ENCODE measurements around the gene DGKI. TPM values are rescaled to one million over a fixed set of nuclear protein-coding genes. Genes with fewer than 3 reads are reported as not detected.
"Not testable (repeated sequence)": the region's sequence is repeated elsewhere in the genome, so short reads cannot be mapped to it uniquely, and the experiment has no call there.

The DGKI gene
- polyA plus RNA-seq, 2 of the 4 experiments (the other 2 are of a cell fraction), result 0.05 to 0.08 TPM

DNA sequence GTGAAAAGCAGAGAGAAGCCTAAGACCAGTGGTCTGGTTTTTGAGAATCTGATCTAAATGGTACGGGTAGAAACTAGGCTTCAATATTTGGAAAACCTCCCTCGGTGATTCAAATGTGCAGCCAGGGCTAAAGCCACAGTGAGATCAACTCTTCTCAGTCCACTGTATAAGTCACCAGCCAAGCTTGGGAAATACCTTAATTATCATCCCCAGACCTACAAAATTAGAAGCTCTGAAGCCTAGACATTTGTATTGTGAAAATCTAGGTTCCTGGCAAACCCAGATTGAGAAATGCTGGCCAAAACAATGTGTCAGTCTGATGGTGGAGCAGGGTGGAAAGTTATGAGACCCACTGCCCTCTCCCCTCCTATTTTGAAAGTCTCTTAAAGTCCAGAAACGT is 131.7 kb downstream of the DGKI start (continued):
- no peak for TF ChIP-seq POLR2A (IDR thresholded peaks at IDR 0.05; ENCODE audit: low read length)
- TF ChIP-seq, protein P1, sequence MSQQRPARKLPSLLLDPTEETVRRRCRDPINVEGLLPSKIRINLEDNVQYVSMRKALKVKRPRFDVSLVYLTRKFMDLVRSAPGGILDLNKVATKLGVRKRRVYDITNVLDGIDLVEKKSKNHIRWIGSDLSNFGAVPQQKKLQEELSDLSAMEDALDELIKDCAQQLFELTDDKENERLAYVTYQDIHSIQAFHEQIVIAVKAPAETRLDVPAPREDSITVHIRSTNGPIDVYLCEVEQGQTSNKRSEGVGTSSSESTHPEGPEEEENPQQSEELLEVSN (IDR thresholded peaks at IDR 0.05; ENCODE audit: borderline replicate concordance, low read depth), result no peak

DNA sequence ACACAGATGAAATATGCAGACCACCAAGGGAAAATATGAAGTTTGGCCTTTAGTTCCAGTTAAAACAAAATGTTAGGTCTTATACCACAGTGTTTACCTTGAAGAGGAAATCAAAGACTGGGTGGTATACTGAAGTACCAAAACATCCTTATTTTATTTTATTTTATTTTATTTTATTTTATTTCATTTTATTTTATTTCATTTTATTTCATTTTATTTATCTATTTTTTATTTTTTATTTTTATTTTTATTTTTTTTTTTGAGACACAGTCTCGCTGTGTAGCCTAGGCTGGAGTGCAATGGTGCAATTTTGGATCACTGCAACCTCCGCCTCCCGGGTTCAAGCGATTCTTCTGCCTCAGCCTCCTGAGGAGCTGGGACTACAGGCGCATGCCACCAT is 140.4 kb downstream of the DGKI start:
- H3K4me3 ChIP-seq; POLR2A ChIA-PET; ATAC-seq; DNase-seq (ENCODE audit: low read depth in 1 of 2, low spot score in 1 of 2); H3K4me2 ChIP-seq; H3K9me3 ChIP-seq; H3K4me1 ChIP-seq; H3K27ac ChIP-seq; CTCF ChIA-PET; FAIRE-seq: not testable (repeated sequence)
- WGBS (ENCODE audit: missing lambda C conversion rate), result 56% methylated on average over 5 of the region's 5 CpGs

DNA sequence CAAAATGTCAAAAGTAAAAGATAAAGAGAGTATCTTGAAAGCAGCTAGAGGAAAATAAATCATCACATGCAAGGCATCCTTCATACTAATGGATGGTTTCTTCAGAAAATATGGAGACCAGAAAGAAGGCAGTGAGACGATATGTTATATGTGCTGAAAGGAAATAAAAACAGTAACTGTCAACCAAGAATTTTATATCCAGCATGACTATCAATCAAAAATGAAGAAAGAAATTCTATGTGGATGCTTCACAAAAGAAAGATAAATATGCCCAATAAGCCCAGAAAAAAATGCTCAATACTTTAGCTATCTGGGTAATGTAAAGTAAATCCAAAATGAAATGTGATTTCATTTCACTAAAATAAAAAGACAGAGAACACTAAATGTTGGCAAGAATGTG is 142.1 kb downstream of the DGKI start:
- ATAC-seq, result no peak
- CTCF ChIA-PET, result no interaction called here
- WGBS (ENCODE audit: missing lambda C conversion rate), result 68% methylated on average over 1 of the region's 1 CpG
- POLR2A ChIA-PET, result no interaction called here
- Histone ChIP-seq H3K4me3 (no peak overlapping the region), H3K4me1 (no peaks in the 10 kb centered on the region), H3K27ac (no peak overlapping the region), H3K9me3 (no peaks in the 10 kb centered on the region), H3K4me2 (no peak overlapping the region)
- no peak for FAIRE-seq
- no peak for DNase-seq (ENCODE audit: low read depth in 1 of 2, low spot score in 1 of 2)
- no peak for TF ChIP-seq MAZ (IDR thresholded peaks at IDR 0.05; ENCODE audit: borderline replicate concordance, low read depth, low read length)
- TF ChIP-seq, protein P1 (IDR thresholded peaks at IDR 0.05; ENCODE audit: borderline replicate concordance, low read depth), result no peak
- TF ChIP-seq TP53 (CRISPR knock-in tag; IDR thresholded peaks at IDR 0.05), result no peak
- TF ChIP-seq POLR2AphosphoS2 (conservative IDR thresholded peaks at IDR 0.05; ENCODE audit: low read length), result no peak
- no peak for TF ChIP-seq RARB (CRISPR knock-in tag; IDR thresholded peaks at IDR 0.05)
- TF ChIP-seq, protein P2, sequence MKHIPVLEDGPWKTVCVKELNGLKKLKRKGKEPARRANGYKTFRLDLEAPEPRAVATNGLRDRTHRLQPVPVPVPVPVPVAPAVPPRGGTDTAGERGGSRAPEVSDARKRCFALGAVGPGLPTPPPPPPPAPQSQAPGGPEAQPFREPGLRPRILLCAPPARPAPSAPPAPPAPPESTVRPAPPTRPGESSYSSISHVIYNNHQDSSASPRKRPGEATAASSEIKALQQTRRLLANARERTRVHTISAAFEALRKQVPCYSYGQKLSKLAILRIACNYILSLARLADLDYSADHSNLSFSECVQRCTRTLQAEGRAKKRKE (CRISPR knock-in tag; IDR thresholded peaks at IDR 0.05; ENCODE audit: low read depth), result no peak
- TF ChIP-seq EHMT2 (IDR thresholded peaks at IDR 0.05; ENCODE audit: low read depth), result no peak
- no peak for TF ChIP-seq CBX2 (IDR thresholded peaks at IDR 0.05; ENCODE audit: borderline replicate concordance, low read depth)
- no peak for TF ChIP-seq SMC3 (IDR thresholded peaks at IDR 0.05)
- TF ChIP-seq ZSCAN20 (CRISPR knock-in tag; IDR thresholded peaks at IDR 0.05), result no peak
- TF ChIP-seq MAFK (IDR thresholded peaks at IDR 0.05; ENCODE audit: partially characterized antibody), result no peak
- TF ChIP-seq FOSL2 (IDR thresholded peaks at IDR 0.05), result no peak
- no peak for TF ChIP-seq FOSL2 (CRISPR knock-in tag; IDR thresholded peaks at IDR 0.05)
- TF ChIP-seq SREBF2 (IDR thresholded peaks at IDR 0.05), result no peak
- TF ChIP-seq RAD21 (conservative IDR thresholded peaks at IDR 0.05 in 1 of 2, IDR thresholded peaks at IDR 0.05 in 1 of 2), result no peak
- TF ChIP-seq TFCP2L1 (CRISPR knock-in tag; IDR thresholded peaks at IDR 0.05), result no peak

DNA sequence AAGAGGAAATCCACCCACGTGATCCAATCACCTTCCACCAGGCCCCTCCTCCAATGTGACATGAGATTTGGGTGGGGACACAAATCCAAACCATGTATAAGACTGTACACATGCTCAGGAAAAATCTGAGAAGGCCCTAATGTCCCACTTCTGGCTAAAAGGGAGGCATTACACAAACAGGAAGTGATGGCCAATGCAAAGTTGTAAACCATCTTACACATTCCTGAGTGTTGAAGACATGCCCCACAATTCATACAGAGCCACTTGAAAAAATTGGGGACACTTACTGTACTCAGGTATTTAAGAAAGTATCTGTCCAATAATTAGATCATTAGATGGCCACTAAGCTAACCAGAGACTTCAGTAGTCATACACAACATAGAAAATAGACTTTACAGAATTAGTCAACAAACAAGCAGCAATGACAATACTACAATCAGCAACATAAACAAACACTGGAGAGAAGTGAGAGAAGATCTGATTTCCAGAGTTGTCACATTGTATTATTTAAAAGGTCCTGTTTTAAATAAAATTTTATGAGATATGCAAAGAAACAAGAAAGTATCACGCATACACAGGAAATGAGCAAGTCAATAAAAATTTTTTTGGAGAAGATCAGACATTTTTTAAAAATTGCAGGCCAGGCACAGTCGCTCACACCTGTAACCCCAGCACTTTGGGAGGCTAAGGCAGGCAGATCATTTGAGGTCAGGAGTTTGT is 143.3 kb downstream of the DGKI start:
- Histone ChIP-seq H3K4me2 (no peak overlapping the region), H3K4me1 (no peaks in the 10 kb centered on the region), H3K9me3 (no peaks in the 10 kb centered on the region), H3K4me3 (no peak overlapping the region), H3K27ac (no peak overlapping the region)
- ChIA-PET CTCF (no interaction called here), POLR2A (no interaction called here)
- no peak for DNase-seq (ENCODE audit: low read depth in 1 of 2, low spot score in 1 of 2)
- no peak for FAIRE-seq
- WGBS (ENCODE audit: missing lambda C conversion rate), result 19% methylated on average over 3 of the region's 3 CpGs
- ATAC-seq, result no peak
- TF ChIP-seq HOXB5 (CRISPR knock-in tag; IDR thresholded peaks at IDR 0.05) (no peak), BHLHE40 (IDR thresholded peaks at IDR 0.05; ENCODE audit: low read depth, low read length) (no peak), PHF8 (IDR thresholded peaks at IDR 0.05; ENCODE audit: borderline replicate concordance, low read depth) (no peak), SREBF2 (IDR thresholded peaks at IDR 0.05) (no peak), SMC3 (IDR thresholded peaks at IDR 0.05) (no peak), RNF2 (IDR thresholded peaks at IDR 0.05; ENCODE audit: borderline replicate concordance, low read depth) (no peak), MAFK (IDR thresholded peaks at IDR 0.05; ENCODE audit: partially characterized antibody) (no peak), TFCP2L1 (CRISPR knock-in tag; IDR thresholded peaks at IDR 0.05) (no peak), FOXS1 (CRISPR knock-in tag; IDR thresholded peaks at IDR 0.05) (no peak), POLR2AphosphoS2 (conservative IDR thresholded peaks at IDR 0.05; ENCODE audit: low read length) (no peak), NR3C1 (IDR thresholded peaks at IDR 0.05) (no peak), FOSB (CRISPR knock-in tag; IDR thresholded peaks at IDR 0.05) (no peak)
- TF ChIP-seq, protein P3, sequence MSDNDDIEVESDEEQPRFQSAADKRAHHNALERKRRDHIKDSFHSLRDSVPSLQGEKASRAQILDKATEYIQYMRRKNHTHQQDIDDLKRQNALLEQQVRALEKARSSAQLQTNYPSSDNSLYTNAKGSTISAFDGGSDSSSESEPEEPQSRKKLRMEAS (IDR thresholded peaks at IDR 0.05), result no peak
- TF ChIP-seq, protein P4, sequence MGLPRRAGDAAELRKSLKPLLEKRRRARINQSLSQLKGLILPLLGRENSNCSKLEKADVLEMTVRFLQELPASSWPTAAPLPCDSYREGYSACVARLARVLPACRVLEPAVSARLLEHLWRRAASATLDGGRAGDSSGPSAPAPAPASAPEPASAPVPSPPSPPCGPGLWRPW (IDR thresholded peaks at IDR 0.05), result no peak
- TF ChIP-seq, protein P5, sequence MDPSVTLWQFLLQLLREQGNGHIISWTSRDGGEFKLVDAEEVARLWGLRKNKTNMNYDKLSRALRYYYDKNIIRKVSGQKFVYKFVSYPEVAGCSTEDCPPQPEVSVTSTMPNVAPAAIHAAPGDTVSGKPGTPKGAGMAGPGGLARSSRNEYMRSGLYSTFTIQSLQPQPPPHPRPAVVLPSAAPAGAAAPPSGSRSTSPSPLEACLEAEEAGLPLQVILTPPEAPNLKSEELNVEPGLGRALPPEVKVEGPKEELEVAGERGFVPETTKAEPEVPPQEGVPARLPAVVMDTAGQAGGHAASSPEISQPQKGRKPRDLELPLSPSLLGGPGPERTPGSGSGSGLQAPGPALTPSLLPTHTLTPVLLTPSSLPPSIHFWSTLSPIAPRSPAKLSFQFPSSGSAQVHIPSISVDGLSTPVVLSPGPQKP (IDR thresholded peaks at IDR 0.05; ENCODE audit: low read depth, low read length), result no peak
